Measurements from ENCODE around the gene C19orf25. TPM values are rescaled to one million over a fixed set of nuclear protein-coding genes. Genes with fewer than 3 reads are reported as not detected.

Gene C19orf25
- total and polyA plus RNA-seq, 9 of the 15 experiments (the other 6 are each of a cell fraction or from before 2014, with no cell fraction given) = 0.79 to 96.0 (median 36.1) TPM

- no peak for TF ChIP-seq CHD7 (IDR thresholded peaks at IDR 0.05; ENCODE audit: low read depth, low read length)
- TF ChIP-seq FOXA1 (IDR thresholded peaks at IDR 0.05; ENCODE audit: borderline replicate concordance) = no peak
- TF ChIP-seq CBFB (CRISPR knock-in tag; IDR thresholded peaks at IDR 0.05) = no peak
- no peak for TF ChIP-seq RREB1 (CRISPR knock-in tag; IDR thresholded peaks at IDR 0.05)
- TF ChIP-seq E2F3 (CRISPR knock-in tag; IDR thresholded peaks at IDR 0.05) = no peak
- TF ChIP-seq SMARCA5 (IDR thresholded peaks at IDR 0.05) = no peak
- no peak for TF ChIP-seq GABPB1 (CRISPR knock-in tag; IDR thresholded peaks at IDR 0.05)
- no peak for TF ChIP-seq YBX1 (IDR thresholded peaks at IDR 0.05)
- no peak for TF ChIP-seq BRF1 (IDR thresholded peaks at IDR 0.05; ENCODE audit: borderline replicate concordance, extremely low read depth, insufficient read length)
- no peak for TF ChIP-seq RBM22 (IDR thresholded peaks at IDR 0.05; ENCODE audit: low read depth, low read length, poor library complexity, severe bottlenecking)
- TF ChIP-seq NR1H2 (CRISPR knock-in tag; IDR thresholded peaks at IDR 0.05) = no peak
- TF ChIP-seq CCNT2 (IDR thresholded peaks at IDR 0.05; ENCODE audit: borderline replicate concordance, extremely low read depth, insufficient read length, low read depth, low read length) = no peak
Measured at GRCh38 chr19:1521636-1522035, 42.6 kb upstream of the C19orf25 start (continued).

Measured in K562 (cell line).